ENCODE data around the gene KCNK18. TPM values are rescaled to one million over a fixed set of nuclear protein-coding genes. Genes with fewer than 3 reads are reported as not detected.
A peak's percentile ranks its signal among the peaks of the same experiment; 100 is the strongest.

Gene KCNK18
- total and polyA plus RNA-seq, 2 of the 8 experiments (the other 6 are each of a cell fraction or from before 2014, with no cell fraction given) = not detected

GRCh38 chr10:117242463-117242832, 45.2 kb downstream of the KCNK18 start:
- Histone ChIP-seq H3K4ac (replicated peaks; ENCODE audit: insufficient read length, low read depth, low read length) (no peak overlapping the region), H2BK15ac (ENCODE audit: low read length) (no peak overlapping the region), H3K14ac (ENCODE audit: insufficient read length) (no peak overlapping the region), H3K23me2 (ENCODE audit: low read depth, low read length) (peaks cover 11% of the 10 kb centered on the region; the same call in 1 of the 2 replicates), H3K36me3 (ENCODE audit: control insufficient read depth in 2 of 4, insufficient read depth in 4 of 4, low read length in 3 of 4) (no peaks in the 10 kb centered on the region), H3K27me3 (replicated peaks in 1 of 4; ENCODE audit: control insufficient read depth in 3 of 4, extremely low read depth in 1 of 4, insufficient read depth in 3 of 4, low read length in 3 of 4) (peaks cover 2 to 24% (median 13%) of the 10 kb centered on the region in 4 experiments), H2AK5ac (ENCODE audit: low read depth, low read length) (no peak overlapping the region), H3K79me2 (ENCODE audit: control insufficient read depth in 1 of 2, insufficient read depth in 2 of 2, low read length in 2 of 2) (no peaks in the 10 kb centered on the region), H3K4me3 (ENCODE audit: extremely low read depth in 1 of 4, insufficient read depth in 2 of 4, low read depth in 3 of 4, low read length in 4 of 4) (no peak overlapping the region), H3K79me1 (ENCODE audit: low read depth, low read length) (no peaks in the 10 kb centered on the region), H4K91ac (replicated peaks; ENCODE audit: insufficient read length, low read length) (no peak overlapping the region), H3K4me2 (ENCODE audit: insufficient read depth in 1 of 2, low read depth in 2 of 2, low read length in 2 of 2) (peak overlapping the region in 1 of 2 experiments; percentile 55; a peak in 1 of 4 replicates), H3K9me3 (ENCODE audit: insufficient read depth in 2 of 2, low read depth in 1 of 2, low read length in 1 of 2) (no peaks in the 10 kb centered on the region), H4K5ac (ENCODE audit: insufficient read length, low read depth, low read length) (no peak overlapping the region), H3K18ac (ENCODE audit: extremely low read depth, low read length) (no peak overlapping the region), H3K27ac (ENCODE audit: low read depth, low read length) (no peak overlapping the region), H4K20me1 (replicated peaks in 1 of 2; ENCODE audit: control insufficient read depth in 1 of 2, insufficient read depth in 2 of 2, low read length in 2 of 2) (no peaks in the 10 kb centered on the region), H3K9ac (replicated peaks in 1 of 4; ENCODE audit: extremely low read depth in 1 of 4, low read depth in 3 of 4, low read length in 3 of 4) (no peak overlapping the region), H2BK12ac (ENCODE audit: low read depth, low read length) (no peak overlapping the region), H4K8ac (ENCODE audit: extremely low read depth, insufficient read depth, low read length) (no peak overlapping the region), H2BK20ac (ENCODE audit: low read length) (no peak overlapping the region), H3K4me1 (replicated peaks in 1 of 4; ENCODE audit: control insufficient read depth in 3 of 4, insufficient read depth in 4 of 4, low read length in 3 of 4) (peaks cover 0 to 6% (median 3%) of the 10 kb centered on the region in 4 experiments; a peak in 5 of 7 replicates), H3K23ac (ENCODE audit: insufficient read length) (no peak overlapping the region), H2AFZ (ENCODE audit: low read length) (no peak overlapping the region), H3K56ac (replicated peaks; ENCODE audit: insufficient read length, low read depth, low read length) (no peak overlapping the region), H2BK120ac (replicated peaks; ENCODE audit: low read depth, low read length) (no peak overlapping the region), H2BK5ac (ENCODE audit: low read depth, low read length) (no peak overlapping the region)
- TF ChIP-seq POLR2A (IDR thresholded peaks at IDR 0.05; ENCODE audit: control extremely low read depth in 1 of 2, low read depth in 2 of 2, low read length in 2 of 2) = no peak
- no peak for TF ChIP-seq KDM5A (IDR thresholded peaks at IDR 0.05; ENCODE audit: low read length)
- TF ChIP-seq SAP30 (IDR thresholded peaks at IDR 0.05; ENCODE audit: insufficient read depth, insufficient replicate concordance, low read length) = no peak
- no peak for TF ChIP-seq CREB1 (IDR thresholded peaks at IDR 0.05)
- TF ChIP-seq KDM4A (IDR thresholded peaks at IDR 0.05; ENCODE audit: low read depth, low read length, severe bottlenecking) = no peak
- TF ChIP-seq BACH1 (IDR thresholded peaks at IDR 0.05; ENCODE audit: low read length) = no peak
- TF ChIP-seq GTF2F1 (IDR thresholded peaks at IDR 0.05; ENCODE audit: borderline replicate concordance, low read depth, low read length) = no peak
- no peak for TF ChIP-seq RXRA (IDR thresholded peaks at IDR 0.05; ENCODE audit: insufficient read depth, low read depth, low read length)
- DNase-seq (ENCODE audit: low read depth in 1 of 2, low spot score in 2 of 2) (no peak), FAIRE-seq (no peak)
- 90% methylated on average over 8 of the region's 8 CpGs; no CpG with 5 or more reads in 1 of the 2 experiments for WGBS, 2 experiments (ENCODE audit: extremely low coverage in 1 of 2, insufficient coverage in 1 of 2, insufficient read length in 1 of 2, insufficient replicate concordance in 2 of 2, low coverage in 1 of 2, low lambda C conversion rate in 2 of 2, missing lambda C conversion rate in 1 of 2)
- POLR2A ChIA-PET (ENCODE audit: partially characterized antibody) = interaction anchor here (0.7 to 1.1 kb wide), 2 partner anchors 9 to 32 kb away, joined by 3 read pairs; no protein-coding TSS in a partner anchor
- CTCF ChIA-PET (ENCODE audit: partially characterized antibody) = interaction anchor here (0.8 to 2.1 kb wide), 4 partner anchors 9 to 104 kb away, joined by 3 to 8 read pairs (median 4); no protein-coding TSS in a partner anchor

Data from H1 (cell line).